ENCODE measurements around the gene RILPL2.

GRCh38 chr12:123435636-123436016 lies 858 bp downstream of the RILPL2 start:
- TF ChIP-seq, protein P1, sequence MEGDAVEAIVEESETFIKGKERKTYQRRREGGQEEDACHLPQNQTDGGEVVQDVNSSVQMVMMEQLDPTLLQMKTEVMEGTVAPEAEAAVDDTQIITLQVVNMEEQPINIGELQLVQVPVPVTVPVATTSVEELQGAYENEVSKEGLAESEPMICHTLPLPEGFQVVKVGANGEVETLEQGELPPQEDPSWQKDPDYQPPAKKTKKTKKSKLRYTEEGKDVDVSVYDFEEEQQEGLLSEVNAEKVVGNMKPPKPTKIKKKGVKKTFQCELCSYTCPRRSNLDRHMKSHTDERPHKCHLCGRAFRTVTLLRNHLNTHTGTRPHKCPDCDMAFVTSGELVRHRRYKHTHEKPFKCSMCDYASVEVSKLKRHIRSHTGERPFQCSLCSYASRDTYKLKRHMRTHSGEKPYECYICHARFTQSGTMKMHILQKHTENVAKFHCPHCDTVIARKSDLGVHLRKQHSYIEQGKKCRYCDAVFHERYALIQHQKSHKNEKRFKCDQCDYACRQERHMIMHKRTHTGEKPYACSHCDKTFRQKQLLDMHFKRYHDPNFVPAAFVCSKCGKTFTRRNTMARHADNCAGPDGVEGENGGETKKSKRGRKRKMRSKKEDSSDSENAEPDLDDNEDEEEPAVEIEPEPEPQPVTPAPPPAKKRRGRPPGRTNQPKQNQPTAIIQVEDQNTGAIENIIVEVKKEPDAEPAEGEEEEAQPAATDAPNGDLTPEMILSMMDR (IDR thresholded peaks at IDR 0.05; ENCODE audit: low read depth, low read length) = no peak
- no peak for TF ChIP-seq POLR2A (IDR thresholded peaks at IDR 0.05; ENCODE audit: extremely low read depth, insufficient read length)

Data from NB4 (cell line).